SH-SY5Y (cell line): ENCODE results near the gene PKP2.

Source experiments
- GATA2 ChIP-seq: IDR thresholded peaks from 2 replicates; pipeline ENCODE4 v1.6.1; 2011; ENCODE audit warnings: mild to moderate bottlenecking, low read depth, low read length
- GATA3 ChIP-seq: IDR thresholded peaks from 2 replicates; pipeline ENCODE4 v1.6.1; 2011; ENCODE audit warnings: low read depth, mild to moderate bottlenecking, low read length, moderate library complexity

GRCh38 chr12:32863128-32863527, 33.4 kb downstream of the PKP2 start:
- TF ChIP-seq GATA2 (no peak), GATA3 (no peak)
